GM13977 (cell line): ENCODE data around the gene CEMIP.

Source experiments
- DNase-seq: peaks from one replicate; pipeline ENCODE4 v3.0.0; 2012; ENCODE audit warnings: low spot score
- in situ Hi-C: fragments of 300-500 bp; cut with MboI; formaldehyde crosslinking; loops from one replicate; pipeline ENCODE4 v1.12.0; 2022; ENCODE audit warnings: low sequenced_read_pairs, low pct_unique_long_range_greater_than_20kb, mixed read lengths, inconsistent platforms; ENCODE audit not compliant: unreplicated experiment
- TF ChIP-seq, protein P1 (sequence below): IDR thresholded peaks from 2 replicates; pipeline ENCODE4 v1.5.1; 2012; ENCODE audit warnings: mild to moderate bottlenecking, control low read depth; ENCODE audit not compliant: insufficient read depth; ENCODE audit errors: extremely low read depth, missing control alignments

CEMIP gene

DNA sequence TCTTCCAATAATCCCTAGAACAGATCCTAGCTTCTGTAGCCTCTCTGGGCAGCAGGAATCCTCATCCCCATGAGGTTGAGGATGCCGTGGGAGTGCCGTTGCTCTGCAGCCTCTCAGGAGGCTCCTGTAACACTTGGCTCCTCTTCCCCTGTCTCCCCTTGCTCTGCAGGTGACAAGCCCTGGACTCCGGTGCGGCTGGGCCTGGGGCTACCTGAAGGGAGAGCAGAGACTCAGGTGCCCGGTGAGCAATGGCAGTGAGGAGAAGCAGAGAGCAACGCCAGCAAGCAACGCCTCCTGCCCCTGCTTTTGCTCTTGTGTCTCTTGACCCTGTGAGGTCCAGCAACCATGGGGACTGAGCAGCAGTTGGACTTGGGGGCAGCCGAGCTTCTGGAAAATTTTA is 91.2 kb downstream of the CEMIP start:
- TF ChIP-seq, protein P1, sequence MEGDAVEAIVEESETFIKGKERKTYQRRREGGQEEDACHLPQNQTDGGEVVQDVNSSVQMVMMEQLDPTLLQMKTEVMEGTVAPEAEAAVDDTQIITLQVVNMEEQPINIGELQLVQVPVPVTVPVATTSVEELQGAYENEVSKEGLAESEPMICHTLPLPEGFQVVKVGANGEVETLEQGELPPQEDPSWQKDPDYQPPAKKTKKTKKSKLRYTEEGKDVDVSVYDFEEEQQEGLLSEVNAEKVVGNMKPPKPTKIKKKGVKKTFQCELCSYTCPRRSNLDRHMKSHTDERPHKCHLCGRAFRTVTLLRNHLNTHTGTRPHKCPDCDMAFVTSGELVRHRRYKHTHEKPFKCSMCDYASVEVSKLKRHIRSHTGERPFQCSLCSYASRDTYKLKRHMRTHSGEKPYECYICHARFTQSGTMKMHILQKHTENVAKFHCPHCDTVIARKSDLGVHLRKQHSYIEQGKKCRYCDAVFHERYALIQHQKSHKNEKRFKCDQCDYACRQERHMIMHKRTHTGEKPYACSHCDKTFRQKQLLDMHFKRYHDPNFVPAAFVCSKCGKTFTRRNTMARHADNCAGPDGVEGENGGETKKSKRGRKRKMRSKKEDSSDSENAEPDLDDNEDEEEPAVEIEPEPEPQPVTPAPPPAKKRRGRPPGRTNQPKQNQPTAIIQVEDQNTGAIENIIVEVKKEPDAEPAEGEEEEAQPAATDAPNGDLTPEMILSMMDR, result no peak
- in situ Hi-C loops, result no loop called here
- DNase-seq, result no peak

DNA sequence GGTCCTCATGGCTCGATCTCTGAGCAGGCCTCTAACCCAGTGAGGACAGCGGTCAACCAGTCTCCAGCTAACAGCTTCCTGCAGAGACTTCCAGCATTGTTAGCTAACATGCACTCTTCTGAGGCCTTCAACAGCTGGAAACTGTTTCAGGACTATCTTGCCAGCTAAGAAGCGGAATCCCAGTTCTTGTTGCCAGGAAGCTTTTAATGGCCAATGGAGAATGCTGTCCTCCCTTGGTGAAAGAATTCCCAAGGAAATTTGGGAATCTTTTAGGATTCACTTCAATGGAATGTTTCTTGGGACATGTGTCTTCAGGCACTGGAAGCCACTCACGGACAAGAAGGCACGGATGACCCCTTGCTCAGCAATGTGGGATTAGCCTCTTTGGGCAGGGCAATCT is 91.7 kb downstream of the CEMIP start:
- TF ChIP-seq, protein P1, result no peak
- DNase-seq, result no peak
- in situ Hi-C loops, result no loop called here

DNA sequence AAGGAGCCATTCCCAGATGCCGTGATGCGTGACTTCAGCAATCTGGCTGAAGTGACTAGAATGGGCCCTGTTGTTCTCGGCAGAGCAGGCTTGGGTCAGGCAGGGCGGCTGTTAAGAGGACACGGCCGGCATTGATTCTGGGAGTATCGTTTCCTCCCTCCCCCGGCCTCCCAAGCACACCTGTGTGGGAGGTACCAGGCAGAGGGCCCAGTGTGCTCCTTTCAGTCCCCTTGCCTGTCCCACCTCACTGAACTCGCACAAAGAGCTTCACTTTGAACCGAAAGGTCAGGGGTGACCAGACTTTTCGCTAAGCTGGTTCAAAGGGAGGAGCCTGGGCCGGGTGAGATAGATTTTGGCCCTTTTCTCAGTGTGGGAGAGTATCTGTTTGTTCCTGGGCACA is 92.7 kb downstream of the CEMIP start:
- TF ChIP-seq, protein P1, result no peak
- in situ Hi-C loops, result no loop called here
- no peak for DNase-seq

DNA sequence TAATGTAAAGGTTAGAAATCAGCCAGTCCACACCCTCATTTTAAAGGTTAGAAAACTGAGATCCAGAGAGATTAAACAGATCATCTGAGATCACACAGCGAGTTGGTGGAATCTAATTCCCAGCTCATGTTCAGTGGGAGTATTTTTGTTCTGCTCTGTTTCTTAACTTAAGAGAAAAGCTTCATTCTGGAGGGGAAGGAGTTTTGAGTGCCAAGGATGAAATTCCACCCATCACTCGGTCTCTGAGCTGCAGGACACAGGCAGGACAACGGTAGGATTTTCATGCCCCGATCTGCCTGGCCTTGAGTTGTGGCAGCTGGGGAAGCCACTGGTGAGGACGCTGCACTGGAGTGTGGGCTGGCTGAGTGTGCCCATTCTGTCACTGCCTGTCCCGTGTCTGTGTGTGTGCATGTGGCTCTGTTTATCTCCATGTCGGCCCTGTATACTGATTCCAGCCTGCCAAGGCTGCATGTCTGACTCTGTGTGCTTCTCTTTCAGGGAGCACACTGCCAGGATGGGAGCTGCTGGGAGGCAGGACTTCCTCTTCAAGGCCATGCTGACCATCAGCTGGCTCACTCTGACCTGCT is 94.3 kb downstream of the CEMIP start:
- DNase-seq, result no peak
- in situ Hi-C loops, result no loop called here
- TF ChIP-seq, protein P1, result no peak

DNA sequence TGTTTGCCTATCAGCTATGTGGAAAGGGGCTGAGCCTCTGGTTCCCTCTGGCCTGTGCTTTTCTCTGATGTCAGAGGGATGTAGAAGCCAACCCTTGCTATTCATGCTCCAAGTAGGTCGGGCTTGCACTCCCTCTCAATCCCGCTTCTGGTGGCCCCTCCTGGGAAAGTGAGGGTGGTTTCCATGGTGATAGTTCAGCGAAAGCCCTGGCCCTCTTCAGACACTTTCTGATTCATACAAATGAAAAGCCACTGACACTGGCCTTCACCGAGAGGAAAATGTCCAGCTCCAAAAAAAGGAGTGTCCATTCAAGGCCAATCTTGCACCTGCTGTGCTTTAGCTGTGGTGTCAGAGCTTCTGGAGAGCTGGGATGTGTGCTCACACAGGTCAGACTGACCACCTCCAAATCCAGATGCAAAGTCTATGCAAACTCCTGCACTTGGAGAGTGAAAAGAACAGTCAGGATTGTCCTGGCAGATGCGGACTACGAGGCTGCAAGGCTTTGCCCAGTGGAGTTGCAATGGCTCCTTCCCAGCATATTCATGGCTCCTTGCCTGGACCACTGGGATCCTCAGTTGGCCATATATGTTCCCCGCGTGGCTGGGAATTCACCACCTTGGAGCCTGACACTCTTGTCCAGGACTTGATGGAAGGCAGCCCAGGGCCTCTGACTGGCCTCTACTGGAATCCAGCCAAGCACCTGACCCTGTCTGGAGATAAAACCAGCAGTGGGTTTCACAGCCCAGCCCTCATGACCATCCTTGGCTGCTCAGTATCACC is 96.6 kb downstream of the CEMIP start:
- in situ Hi-C loops, result no loop called here
- TF ChIP-seq, protein P1, result no peak
- no peak for DNase-seq

DNA sequence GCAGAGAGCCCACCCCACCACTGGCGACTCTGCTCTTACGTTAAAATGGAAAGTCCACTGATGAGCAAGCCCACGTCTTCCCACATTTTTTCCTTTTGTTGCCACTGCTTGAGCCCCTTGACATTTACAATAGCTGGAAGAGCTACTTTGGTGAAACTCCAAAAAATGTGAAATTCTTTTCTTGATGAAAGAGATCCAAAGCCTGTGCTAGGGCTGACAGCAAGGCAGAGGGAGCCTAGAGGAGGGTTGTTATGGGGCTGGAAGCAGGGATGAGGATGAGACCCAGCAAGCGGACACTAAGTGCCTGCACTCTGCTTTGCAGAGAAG is 97.1 kb downstream of the CEMIP start:
- no peak for DNase-seq
- in situ Hi-C loops, result no loop called here
- TF ChIP-seq, protein P1, result no peak
